ENCODE results near the gene CYP19A1. TPM values are rescaled to one million over a fixed set of nuclear protein-coding genes. Genes with fewer than 3 reads are reported as not detected.

The CYP19A1 gene
- total RNA-seq, 1 experiment from 2014 or later = not detected

- Histone ChIP-seq H3K36me3 (no peaks in the 10 kb centered on the region), H3K27ac (no peak overlapping the region), H3K9me3 (replicated peaks) (no peaks in the 10 kb centered on the region), H3K4me3 (no peak overlapping the region), H3K4me1 (replicated peaks) (peaks cover 10% of the 10 kb centered on the region), H3K27me3 (replicated peaks) (peaks cover 5% of the 10 kb centered on the region; the same call in 1 of the 2 replicates)
- peak in 1 of 2 experiments; percentile 31 for DNase-seq (ENCODE audit: low read depth in 1 of 2, low spot score in 2 of 2)
Measured at GRCh38 chr15:51349156-51349844, 10.9 kb upstream of the CYP19A1 start.

GRCh38 chr15:51348688-51349087 is 10.3 kb upstream of the CYP19A1 start:
- peaks cover 10% of the 10 kb centered on the region for H3K4me1 ChIP-seq (replicated peaks)
- no peak overlapping the region for H3K4me3 ChIP-seq
- DNase-seq (ENCODE audit: low read depth in 1 of 2, low spot score in 2 of 2) = no peak
- no peaks in the 10 kb centered on the region for H3K9me3 ChIP-seq (replicated peaks)
- H3K36me3 ChIP-seq = no peaks in the 10 kb centered on the region
- H3K27me3 ChIP-seq (replicated peaks) = no peaks in the 10 kb centered on the region; the same call in 1 of the 2 replicates
- H3K27ac ChIP-seq = no peak overlapping the region

- Histone ChIP-seq H3K36me3 (no peaks in the 10 kb centered on the region), H3K27me3 (replicated peaks) (peaks cover 6% of the 10 kb centered on the region), H3K27ac (no peak overlapping the region), H3K4me1 (replicated peaks) (peaks cover 14% of the 10 kb centered on the region), H3K4me3 (no peak overlapping the region), H3K9me3 (replicated peaks) (no peaks in the 10 kb centered on the region; the same call in 1 of the 2 replicates)
- no peak for DNase-seq (ENCODE audit: low read depth in 1 of 2, low spot score in 2 of 2)
Measured at GRCh38 chr15:51346136-51346535, 7.7 kb upstream of the CYP19A1 start.

GRCh38 chr15:51343466-51343865 is 5.1 kb upstream of the CYP19A1 start:
- Histone ChIP-seq H3K4me3 (no peak overlapping the region), H3K27ac (no peak overlapping the region), H3K36me3 (no peaks in the 10 kb centered on the region), H3K9me3 (replicated peaks) (no peaks in the 10 kb centered on the region; the same call in 1 of the 2 replicates), H3K27me3 (replicated peaks) (peaks cover 6% of the 10 kb centered on the region), H3K4me1 (replicated peaks) (peaks cover 4% of the 10 kb centered on the region; the same call in 1 of the 2 replicates)
- no peak for DNase-seq (ENCODE audit: low read depth in 1 of 2, low spot score in 2 of 2)

- H3K27ac ChIP-seq = no peak overlapping the region
- H3K27me3 ChIP-seq (replicated peaks) = peaks cover 6% of the 10 kb centered on the region
- H3K4me1 ChIP-seq (replicated peaks) = peaks cover 4% of the 10 kb centered on the region; the same call in 1 of the 2 replicates
- no peak for DNase-seq (ENCODE audit: low read depth in 1 of 2, low spot score in 2 of 2)
- H3K36me3 ChIP-seq = no peaks in the 10 kb centered on the region
- no peaks in the 10 kb centered on the region; the same call in 1 of the 2 replicates for H3K9me3 ChIP-seq (replicated peaks)
- no peak overlapping the region for H3K4me3 ChIP-seq
Measured at GRCh38 chr15:51342227-51342999, 4.0 kb upstream of the CYP19A1 start.

- peaks cover 4% of the 10 kb centered on the region; the same call in 1 of the 2 replicates for H3K4me1 ChIP-seq (replicated peaks)
- no peaks in the 10 kb centered on the region for H3K36me3 ChIP-seq
- no peak within 1 kb of the TSS for H3K27ac ChIP-seq
- H3K9me3 ChIP-seq (replicated peaks) = no peaks in the 10 kb centered on the region; the same call in 1 of the 2 replicates
- peaks cover 6% of the 10 kb centered on the region for H3K27me3 ChIP-seq (replicated peaks)
- no peak for DNase-seq (ENCODE audit: low read depth in 1 of 2, low spot score in 2 of 2)
- peak within 1 kb of the TSS; percentile 2; the same call in 1 of the 2 replicates for H3K4me3 ChIP-seq
Measured at GRCh38 chr15:51341366-51342226, 3.2 kb upstream of the CYP19A1 start, which contains the start of gene GLDN. TSS of gene GLDN (plus strand) at chr15:51341655. CDS start at chr15:51341685, 30 bp downstream.

- Histone ChIP-seq H3K4me3 (no peak overlapping the region), H3K27me3 (replicated peaks) (no peaks in the 10 kb centered on the region), H3K9me3 (replicated peaks) (no peaks in the 10 kb centered on the region), H3K27ac (no peak overlapping the region), H3K4me1 (replicated peaks) (no peaks in the 10 kb centered on the region; the same call in 1 of the 2 replicates), H3K36me3 (no peaks in the 10 kb centered on the region)
- no peak for DNase-seq (ENCODE audit: low read depth in 1 of 2, low spot score in 2 of 2)
Measured at GRCh38 chr15:51335538-51336410, 2.6 kb downstream of the CYP19A1 start.

- DNase-seq (ENCODE audit: low read depth in 1 of 2, low spot score in 2 of 2) = no peak
- no peaks in the 10 kb centered on the region for H3K27me3 ChIP-seq (replicated peaks)
- no peak overlapping the region for H3K4me3 ChIP-seq
- H3K4me1 ChIP-seq (replicated peaks) = no peaks in the 10 kb centered on the region; the same call in 1 of the 2 replicates
- no peaks in the 10 kb centered on the region for H3K9me3 ChIP-seq (replicated peaks)
- H3K36me3 ChIP-seq = no peaks in the 10 kb centered on the region
- H3K27ac ChIP-seq = no peak overlapping the region
Measured at GRCh38 chr15:51335087-51335486, 3.3 kb downstream of the CYP19A1 start.

- Histone ChIP-seq H3K27ac (no peak overlapping the region), H3K4me1 (replicated peaks) (no peaks in the 10 kb centered on the region; the same call in 1 of the 2 replicates), H3K4me3 (no peak overlapping the region), H3K9me3 (replicated peaks) (no peaks in the 10 kb centered on the region), H3K36me3 (no peaks in the 10 kb centered on the region), H3K27me3 (replicated peaks) (no peaks in the 10 kb centered on the region)
- DNase-seq (ENCODE audit: low read depth in 1 of 2, low spot score in 2 of 2) = no peak
Measured at GRCh38 chr15:51334011-51334451, 4.4 kb downstream of the CYP19A1 start.

GRCh38 chr15:51333571-51333970 is 4.8 kb downstream of the CYP19A1 start:
- Histone ChIP-seq H3K4me1 (replicated peaks) (no peaks in the 10 kb centered on the region; the same call in 1 of the 2 replicates), H3K27me3 (replicated peaks) (no peaks in the 10 kb centered on the region), H3K4me3 (no peak overlapping the region), H3K27ac (no peak overlapping the region), H3K36me3 (no peaks in the 10 kb centered on the region), H3K9me3 (replicated peaks) (no peaks in the 10 kb centered on the region)
- no peak for DNase-seq (ENCODE audit: low read depth in 1 of 2, low spot score in 2 of 2)

GRCh38 chr15:51332206-51333147 is 5.9 kb downstream of the CYP19A1 start:
- Histone ChIP-seq H3K27ac (no peak overlapping the region), H3K4me3 (no peak overlapping the region), H3K36me3 (no peaks in the 10 kb centered on the region), H3K4me1 (replicated peaks) (no peaks in the 10 kb centered on the region; the same call in 1 of the 2 replicates), H3K9me3 (replicated peaks) (no peaks in the 10 kb centered on the region), H3K27me3 (replicated peaks) (no peaks in the 10 kb centered on the region)
- DNase-seq (ENCODE audit: low read depth in 1 of 2, low spot score in 2 of 2) = no peak

- H3K4me3 ChIP-seq = no peak overlapping the region
- no peaks in the 10 kb centered on the region for H3K36me3 ChIP-seq
- no peaks in the 10 kb centered on the region for H3K9me3 ChIP-seq (replicated peaks)
- no peaks in the 10 kb centered on the region; the same call in 1 of the 2 replicates for H3K4me1 ChIP-seq (replicated peaks)
- H3K27ac ChIP-seq = no peak overlapping the region
- no peaks in the 10 kb centered on the region for H3K27me3 ChIP-seq (replicated peaks)
- DNase-seq (ENCODE audit: low read depth in 1 of 2, low spot score in 2 of 2) = no peak
Measured at GRCh38 chr15:51331141-51331540, 7.3 kb downstream of the CYP19A1 start.

Data from SJSA1 (cell line).